Keratinocyte (primary cell): ENCODE measurements around the gene FAM227A.

ENCODE experiments used
- EZH2 ChIP-seq: IDR thresholded peaks from one replicate; pipeline ENCODE4 v1.6.1; 2012; ENCODE audit warnings: inconsistent platforms, mild to moderate bottlenecking, low read length, moderate library complexity
- TF ChIP-seq, protein P1 (sequence below), 3 experiments: IDR thresholded peaks in 1 of 3; conservative IDR thresholded peaks in 1 of 3; optimal IDR thresholded peaks in 1 of 3; 2 replicates in 2 of 3; 3 replicates in 1 of 3; pipeline versions ENCODE3 to v1.5.1; 2011; ENCODE audit warnings: low read length in 3 of 3, mild to moderate bottlenecking in 3 of 3, moderate library complexity in 2 of 3, control low read depth in 1 of 3, inconsistent platforms in 1 of 3; ENCODE audit not compliant: insufficient read depth in 2 of 3; ENCODE audit errors: extremely low read depth in 1 of 3

GRCh38 chr22:38700270-38700788, 44.1 kb upstream of the FAM227A start:
- no peak for TF ChIP-seq EZH2
- TF ChIP-seq, protein P1, sequence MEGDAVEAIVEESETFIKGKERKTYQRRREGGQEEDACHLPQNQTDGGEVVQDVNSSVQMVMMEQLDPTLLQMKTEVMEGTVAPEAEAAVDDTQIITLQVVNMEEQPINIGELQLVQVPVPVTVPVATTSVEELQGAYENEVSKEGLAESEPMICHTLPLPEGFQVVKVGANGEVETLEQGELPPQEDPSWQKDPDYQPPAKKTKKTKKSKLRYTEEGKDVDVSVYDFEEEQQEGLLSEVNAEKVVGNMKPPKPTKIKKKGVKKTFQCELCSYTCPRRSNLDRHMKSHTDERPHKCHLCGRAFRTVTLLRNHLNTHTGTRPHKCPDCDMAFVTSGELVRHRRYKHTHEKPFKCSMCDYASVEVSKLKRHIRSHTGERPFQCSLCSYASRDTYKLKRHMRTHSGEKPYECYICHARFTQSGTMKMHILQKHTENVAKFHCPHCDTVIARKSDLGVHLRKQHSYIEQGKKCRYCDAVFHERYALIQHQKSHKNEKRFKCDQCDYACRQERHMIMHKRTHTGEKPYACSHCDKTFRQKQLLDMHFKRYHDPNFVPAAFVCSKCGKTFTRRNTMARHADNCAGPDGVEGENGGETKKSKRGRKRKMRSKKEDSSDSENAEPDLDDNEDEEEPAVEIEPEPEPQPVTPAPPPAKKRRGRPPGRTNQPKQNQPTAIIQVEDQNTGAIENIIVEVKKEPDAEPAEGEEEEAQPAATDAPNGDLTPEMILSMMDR (optimal IDR thresholded peaks at IDR 0.05 in 1 of 3, IDR thresholded peaks at IDR 0.05 in 1 of 3, conservative IDR thresholded peaks at IDR 0.05 in 1 of 3; ENCODE audit: extremely low read depth in 1 of 3, insufficient read depth in 2 of 3, low read length in 3 of 3), result no peak
